Measurements from ENCODE around the gene NMNAT2. TPM values are rescaled to one million over a fixed set of nuclear protein-coding genes. Genes with fewer than 3 reads are reported as not detected.

Gene NMNAT2
- total and polyA plus RNA-seq, 2 of the 8 experiments (the other 6 are each of a cell fraction or from before 2014, with no cell fraction given), result 6.5 to 20.9 TPM

GRCh38 chr1:183227422-183228346, 190.5 kb downstream of the NMNAT2 start (continued):
- TF ChIP-seq SRF (IDR thresholded peaks at IDR 0.05; ENCODE audit: low read depth, low read length) (no peak), KDM1A (IDR thresholded peaks at IDR 0.05; ENCODE audit: borderline replicate concordance, low read length) (no peak), SAP30 (IDR thresholded peaks at IDR 0.05; ENCODE audit: insufficient read depth, insufficient replicate concordance, low read length) (no peak), GABPA (IDR thresholded peaks at IDR 0.05; ENCODE audit: borderline replicate concordance, insufficient read depth, low read length) (no peak), TAF1 (IDR thresholded peaks at IDR 0.05; ENCODE audit: low read depth, low read length) (0 out of 2 replicates have a peak, but pooled peaks have one; percentile 17), RNF2 (IDR thresholded peaks at IDR 0.05; ENCODE audit: borderline replicate concordance, low read depth, low read length, missing control alignments, poor library complexity, severe bottlenecking) (no peak), RBBP5 (IDR thresholded peaks at IDR 0.05; ENCODE audit: borderline replicate concordance, low read depth, low read length) (no peak), NRF1 (IDR thresholded peaks at IDR 0.05; ENCODE audit: low read depth, low read length) (no peak), EP300 (IDR thresholded peaks at IDR 0.05; ENCODE audit: borderline replicate concordance in 1 of 2, low read depth in 2 of 2, low read length in 2 of 2) (no peak), ZNF274 (IDR thresholded peaks at IDR 0.05; ENCODE audit: borderline replicate concordance, extremely low read depth, low read length) (no peak), SP4 (IDR thresholded peaks at IDR 0.05; ENCODE audit: low read length) (no peak), CBX5 (IDR thresholded peaks at IDR 0.05; ENCODE audit: low read depth, low read length) (no peak)
- TF ChIP-seq, protein P1, sequence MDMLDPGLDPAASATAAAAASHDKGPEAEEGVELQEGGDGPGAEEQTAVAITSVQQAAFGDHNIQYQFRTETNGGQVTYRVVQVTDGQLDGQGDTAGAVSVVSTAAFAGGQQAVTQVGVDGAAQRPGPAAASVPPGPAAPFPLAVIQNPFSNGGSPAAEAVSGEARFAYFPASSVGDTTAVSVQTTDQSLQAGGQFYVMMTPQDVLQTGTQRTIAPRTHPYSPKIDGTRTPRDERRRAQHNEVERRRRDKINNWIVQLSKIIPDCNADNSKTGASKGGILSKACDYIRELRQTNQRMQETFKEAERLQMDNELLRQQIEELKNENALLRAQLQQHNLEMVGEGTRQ (IDR thresholded peaks at IDR 0.05; ENCODE audit: low read length), result no peak
